Measurements from ENCODE around the gene FAM110D.

FAM110D gene

DNA sequence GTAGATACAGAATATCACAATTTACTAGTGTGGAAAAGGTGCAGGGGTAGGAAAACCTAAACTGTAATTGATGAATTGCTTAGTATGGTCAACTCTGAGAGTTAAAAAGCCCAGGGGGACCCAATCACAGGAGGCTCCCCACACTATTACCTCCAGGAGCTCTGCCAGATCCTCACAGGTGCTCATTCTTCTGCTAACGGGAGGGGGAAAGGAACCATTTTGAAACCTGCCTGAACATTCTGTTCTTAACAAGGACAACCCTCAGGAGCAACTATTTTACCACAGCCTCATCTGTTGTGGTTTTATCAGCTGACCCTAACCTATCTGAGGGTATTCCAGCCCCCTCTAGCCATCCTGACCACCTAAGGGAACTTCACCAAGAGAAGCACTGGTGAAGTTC lies 28.2 kb upstream of the FAM110D start:
- no peak for DNase-seq

GRCh38 chr1:26132128-26132833 lies 26.6 kb upstream of the FAM110D start:
- DNase-seq = no peak

DNA sequence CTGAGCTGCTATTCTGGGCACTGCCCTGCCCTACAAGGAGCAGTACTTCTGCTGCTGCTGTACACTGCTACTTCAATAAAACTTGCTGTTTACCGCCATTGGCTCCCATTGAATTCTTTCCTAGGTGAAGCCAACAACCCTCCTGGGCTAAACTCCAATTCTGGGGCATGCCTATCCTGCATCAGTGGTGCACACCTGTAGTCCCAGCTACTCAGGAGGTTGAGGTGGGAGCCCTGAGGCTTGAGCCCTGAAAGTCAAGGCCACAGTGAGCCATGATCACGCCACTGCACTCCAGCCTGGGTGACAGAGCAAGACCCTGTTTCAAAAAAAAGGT lies 26.1 kb upstream of the FAM110D start:
- no peak for DNase-seq

DNA sequence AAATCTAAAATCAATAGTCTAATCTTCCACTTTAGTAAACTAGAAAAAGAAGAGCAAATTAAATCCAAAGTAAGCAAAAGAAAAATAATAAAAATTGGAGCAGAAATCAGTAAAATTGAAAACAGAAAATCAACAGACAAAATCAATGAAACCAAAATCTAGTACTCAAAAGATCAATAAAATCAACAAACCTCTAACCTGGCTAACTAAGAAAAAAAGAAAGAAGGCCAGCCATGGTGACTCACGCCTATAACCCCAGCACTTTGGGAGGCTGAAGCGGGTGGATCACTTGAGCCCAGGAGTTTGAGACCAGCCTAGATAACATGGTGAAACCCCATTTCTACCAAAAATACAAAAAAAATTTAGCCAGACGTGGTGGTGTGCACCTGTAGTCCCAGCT lies 24.4 kb upstream of the FAM110D start:
- DNase-seq = no peak

DNA sequence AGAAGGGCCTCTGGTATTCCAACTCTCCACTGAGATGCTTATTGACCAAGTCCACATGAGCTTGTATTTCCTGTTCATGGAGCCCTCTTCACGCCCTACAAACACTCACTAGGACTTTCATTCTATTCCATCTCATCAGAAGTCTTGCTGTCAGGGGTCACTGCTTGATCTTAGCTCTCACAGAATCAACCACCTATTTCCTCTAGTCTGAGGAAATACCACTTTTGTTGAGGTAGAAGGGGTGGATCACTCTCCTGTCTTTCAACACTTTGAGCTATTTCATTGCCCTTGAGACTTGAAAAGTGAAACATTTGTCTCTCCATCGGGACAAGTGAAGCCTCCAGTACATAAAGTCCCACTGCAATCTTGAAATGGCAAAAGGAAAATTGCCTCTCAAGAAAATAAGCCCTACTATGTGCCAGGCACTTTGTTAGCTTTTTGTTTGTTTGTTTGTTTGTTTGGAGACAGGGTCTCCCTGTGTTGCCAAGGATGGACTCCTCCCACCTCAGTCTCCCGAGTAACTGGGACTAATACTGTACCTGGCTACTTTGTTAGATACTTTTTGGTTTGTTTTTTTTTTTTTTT lies 19.8 kb upstream of the FAM110D start:
- DNase-seq = no peak

- no peak for DNase-seq
These were observed 16.7 kb upstream of the FAM110D start for GRCh38 chr1:26142159-26142558.

DNA sequence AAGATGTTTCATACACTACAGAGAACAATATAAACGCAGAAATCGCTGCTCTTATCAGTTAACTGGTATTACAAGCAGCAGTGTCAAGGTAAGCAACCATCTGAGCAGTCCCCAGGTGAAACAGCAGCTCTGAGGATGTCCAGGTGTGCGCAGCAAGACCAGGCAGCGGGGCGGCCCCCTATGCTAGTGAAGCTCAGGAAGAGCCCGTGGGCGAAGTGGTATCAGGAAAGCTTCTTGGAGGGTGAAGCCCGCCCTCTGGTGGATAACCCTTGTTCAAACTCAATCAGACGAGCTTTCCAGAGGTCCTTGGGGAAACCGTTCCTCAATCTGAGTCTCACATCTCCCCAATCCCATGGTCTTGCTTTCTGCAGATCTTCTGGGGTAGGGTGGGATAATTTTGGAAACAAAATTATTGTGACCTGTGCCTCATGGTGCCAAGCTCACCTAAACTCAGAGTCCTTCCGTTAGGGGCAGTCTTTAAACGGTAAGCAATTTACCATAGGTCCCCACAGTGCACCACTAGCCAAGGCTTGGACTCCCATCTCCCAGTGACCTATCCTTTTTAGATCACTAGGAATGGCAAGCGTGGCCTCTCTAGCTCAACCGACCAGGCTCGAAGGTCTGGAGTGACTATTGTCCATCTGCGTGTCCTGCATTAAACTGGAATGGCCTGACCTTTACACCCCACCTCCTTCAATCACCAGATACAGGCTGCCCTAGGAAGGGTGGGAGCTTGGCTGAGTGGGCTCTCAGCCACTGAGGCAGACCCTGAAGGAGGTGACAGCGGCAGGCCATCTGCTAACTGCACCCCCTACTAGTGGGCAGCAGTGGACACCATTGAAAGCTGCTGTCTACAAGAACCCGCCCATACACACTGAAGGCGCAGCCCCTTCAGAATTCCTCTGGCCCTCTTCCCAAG lies 13.6 kb upstream of the FAM110D start:
- DNase-seq = peak; percentile 80

DNA sequence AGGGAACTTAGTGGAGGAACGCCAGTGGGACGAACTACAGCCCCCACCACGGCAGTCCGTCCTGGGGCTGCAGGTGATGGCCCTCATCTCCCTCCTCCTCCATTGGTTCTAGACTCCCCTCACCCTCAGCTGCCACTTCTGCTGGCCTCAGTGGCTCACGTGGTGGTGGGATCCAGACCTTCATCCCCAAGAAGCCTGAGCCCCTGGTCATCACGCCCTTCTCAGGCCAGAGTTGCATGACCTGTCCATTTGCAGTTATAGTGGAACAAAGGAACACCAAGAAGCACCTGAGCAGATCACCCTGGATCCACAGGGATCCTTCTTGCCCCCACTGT lies 13.0 kb upstream of the FAM110D start:
- DNase-seq = no peak

GRCh38 chr1:26148887-26149286 lies 10.0 kb upstream of the FAM110D start:
- DNase-seq = no peak

- DNase-seq = no peak
These were observed 4.8 kb upstream of the FAM110D start for GRCh38 chr1:26153966-26154532.

GRCh38 chr1:26154750-26155149 lies 4.1 kb upstream of the FAM110D start:
- DNase-seq = no peak

DNA sequence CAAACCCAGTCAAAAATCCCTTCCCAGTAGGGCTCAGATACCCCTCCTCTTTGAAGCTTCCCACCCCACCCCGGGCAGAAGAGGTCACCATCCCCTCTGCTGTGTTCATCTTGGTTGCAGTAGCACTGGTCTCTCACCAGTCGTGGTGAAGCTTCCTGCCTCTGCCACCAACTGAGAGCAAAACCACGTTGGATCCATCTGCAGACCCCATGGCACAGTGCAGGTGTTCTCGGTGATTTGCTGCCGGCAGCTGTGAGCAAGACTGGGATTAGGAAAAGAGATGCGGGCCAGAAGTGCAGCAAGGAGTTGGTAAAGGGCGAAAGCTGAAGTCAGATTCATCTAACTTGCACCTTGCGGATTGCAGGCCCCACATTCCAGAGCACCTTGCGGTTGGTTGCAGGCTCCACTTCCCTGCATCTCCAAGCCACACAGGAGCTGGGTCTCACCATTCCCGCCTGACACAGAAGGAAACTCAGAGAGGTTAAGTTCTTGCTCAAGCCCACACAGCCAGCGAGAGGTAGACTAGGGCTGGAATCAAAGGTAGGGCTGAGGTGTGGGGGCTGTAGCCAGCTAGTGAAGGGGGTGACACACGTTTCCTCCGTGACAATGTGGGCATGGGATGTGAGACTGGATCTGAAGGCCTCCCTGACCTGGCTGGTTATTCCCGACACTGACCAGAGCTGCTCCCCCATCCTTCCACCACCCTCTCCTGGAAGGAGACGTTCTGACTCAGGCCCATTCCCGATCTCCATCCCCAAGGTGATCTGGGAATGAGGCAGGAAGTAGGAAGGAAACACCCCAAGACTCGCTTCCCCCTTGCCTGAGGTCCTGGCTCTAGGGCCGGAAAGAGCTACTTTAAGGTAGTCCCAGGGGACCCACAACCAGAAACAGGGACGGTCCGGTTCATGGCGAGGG lies 3.3 kb upstream of the FAM110D start:
- DNase-seq = no peak

DNA sequence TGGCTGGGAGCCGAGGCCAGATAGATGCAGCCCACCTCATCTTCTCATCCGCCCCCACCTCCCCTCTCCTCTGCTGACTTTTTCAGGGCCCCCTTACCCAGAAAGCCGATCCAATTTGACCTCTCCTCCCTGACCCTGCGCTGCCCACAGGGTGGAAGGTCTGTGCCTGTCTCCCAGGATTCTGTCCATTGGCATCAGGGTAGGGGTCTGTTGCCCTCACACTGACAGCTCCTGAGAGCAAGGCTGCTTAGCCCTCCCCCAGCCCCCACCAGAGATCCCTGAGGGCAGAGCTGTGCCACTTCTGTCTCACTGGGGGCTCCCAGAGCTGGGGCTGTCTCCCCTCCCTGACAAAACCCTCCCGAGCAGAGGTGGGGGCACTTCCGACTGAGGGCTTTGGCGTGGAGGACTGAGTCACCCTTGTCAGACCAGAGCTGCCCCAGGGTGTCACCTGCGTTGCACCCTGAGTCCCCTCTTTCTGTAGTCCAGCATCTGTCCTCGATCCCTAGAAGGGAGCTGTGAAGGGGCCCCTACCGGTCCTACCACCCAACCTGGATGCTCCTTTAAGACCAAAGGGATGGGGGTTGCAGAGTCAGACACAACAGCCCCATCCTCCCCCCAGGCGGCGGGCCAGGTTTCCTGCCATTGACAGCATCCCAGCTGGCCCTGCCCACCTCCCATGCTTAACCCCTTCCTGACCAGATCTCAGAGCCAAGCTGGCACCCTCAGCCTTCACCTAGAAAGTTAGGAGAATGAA lies 2.4 kb upstream of the FAM110D start:
- DNase-seq = no peak

DNA sequence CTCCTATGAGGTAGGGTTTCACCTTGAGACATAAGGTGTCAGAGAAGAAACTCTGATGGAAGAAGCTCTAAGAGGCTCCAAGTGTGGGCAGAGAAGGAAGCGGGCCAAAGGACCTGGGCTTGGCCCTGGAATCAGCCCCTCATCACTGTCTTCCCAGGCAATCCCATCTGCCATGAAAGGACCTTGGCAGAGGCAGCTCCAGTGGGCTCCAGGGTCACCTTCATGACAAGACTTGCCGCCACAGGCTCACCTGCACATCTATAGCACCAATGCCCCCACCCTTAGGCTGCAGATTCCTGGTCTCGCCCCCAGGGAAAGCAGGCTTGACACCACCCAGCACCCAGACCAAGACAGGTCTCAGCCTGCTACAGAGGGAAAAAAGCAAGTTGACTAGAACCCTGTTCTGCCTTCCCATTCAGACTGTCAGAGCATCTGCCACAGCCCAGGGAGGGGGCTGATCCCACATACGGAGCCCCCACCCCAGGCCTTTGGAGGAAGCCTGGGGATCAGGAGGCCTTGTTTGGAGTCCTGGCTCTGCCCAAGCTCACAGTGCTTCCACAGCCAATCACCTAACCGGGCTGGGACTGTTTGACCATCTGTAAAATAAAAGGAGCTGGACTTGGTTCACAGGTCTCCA lies 490 bp upstream of the FAM110D start:
- DNase-seq = no peak

- no peak for DNase-seq
These were observed 812 bp downstream of the FAM110D start for GRCh38 chr1:26159743-26160039.

DNA sequence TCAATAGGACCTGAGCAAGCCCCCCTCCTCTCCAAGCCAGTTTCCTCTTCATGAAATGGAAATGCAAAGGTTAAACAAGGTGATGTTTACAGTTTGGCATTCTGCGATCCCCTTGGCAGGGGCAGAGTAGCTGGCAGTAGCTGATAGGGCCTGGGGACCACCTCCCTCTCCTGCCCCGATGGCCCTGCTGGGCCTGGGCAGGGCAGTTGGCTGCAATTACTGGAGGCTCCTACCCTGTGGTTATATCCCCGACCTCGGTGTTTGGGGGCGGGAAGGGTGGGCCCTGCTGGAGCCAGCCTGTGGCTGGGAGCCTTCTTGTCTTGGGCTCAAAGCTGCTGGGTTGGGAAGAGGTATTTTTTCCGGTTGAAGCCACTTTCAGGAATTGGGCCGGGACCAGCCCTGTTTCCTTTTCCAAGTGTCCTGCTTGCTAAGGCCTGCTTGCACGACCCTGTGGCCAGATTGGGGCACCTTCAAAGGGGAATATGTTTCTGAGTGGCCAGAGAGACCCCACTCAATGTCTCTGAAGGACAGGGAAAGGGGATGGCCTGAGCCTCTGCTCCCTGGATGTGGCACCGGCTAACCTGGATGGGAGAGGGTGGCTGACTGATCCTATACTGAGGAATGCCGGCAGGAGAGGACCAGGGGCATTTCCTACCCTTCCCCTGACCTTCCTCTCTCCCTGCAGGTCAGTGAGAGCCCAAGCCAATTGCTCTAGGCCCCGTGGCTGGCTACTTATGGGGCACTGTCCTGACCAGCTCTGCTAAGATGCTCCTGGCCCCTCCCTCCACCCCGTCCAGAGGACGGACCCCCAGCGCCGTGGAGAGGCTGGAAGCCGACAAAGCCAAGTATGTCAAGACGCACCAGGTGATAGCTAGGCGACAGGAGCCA lies 1.9 kb downstream of the FAM110D start:
- no peak for DNase-seq

DNA sequence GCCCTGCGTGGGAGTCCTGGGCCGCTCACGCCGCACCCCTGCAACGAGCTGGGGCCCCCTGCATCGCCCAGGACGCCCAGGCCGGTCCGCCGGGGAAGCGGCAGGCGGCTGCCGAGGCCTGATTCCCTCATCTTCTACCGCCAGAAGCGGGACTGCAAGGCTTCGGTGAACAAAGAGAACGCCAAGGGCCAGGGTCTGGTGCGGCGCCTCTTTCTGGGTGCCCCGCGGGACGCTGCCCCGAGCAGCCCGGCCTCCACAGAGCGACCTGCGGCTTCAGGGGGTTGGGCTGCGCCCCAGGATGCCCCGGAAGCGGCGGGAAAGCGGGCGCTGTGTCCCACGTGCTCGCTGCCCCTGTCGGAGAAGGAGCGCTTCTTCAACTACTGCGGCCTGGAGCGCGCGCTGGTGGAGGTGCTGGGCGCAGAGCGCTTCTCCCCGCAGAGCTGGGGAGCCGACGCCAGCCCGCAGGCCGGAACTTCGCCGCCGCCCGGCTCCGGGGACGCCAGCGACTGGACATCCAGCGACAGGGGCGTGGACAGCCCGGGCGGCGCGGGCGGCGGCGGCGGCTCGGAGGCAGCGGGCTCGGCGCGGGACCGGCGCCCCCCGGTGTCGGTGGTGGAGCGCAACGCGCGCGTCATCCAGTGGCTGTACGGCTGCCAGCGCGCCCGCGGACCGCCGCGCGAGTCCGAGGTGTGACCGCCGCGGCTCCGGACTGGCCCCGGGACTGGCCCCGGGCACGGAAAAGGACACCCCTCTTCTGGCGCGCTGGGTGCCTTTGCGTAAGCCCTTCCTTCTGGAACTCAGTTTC lies 2.7 kb downstream of the FAM110D start:
- peak; percentile 69 for DNase-seq

- DNase-seq = no peak
These were observed 3.4 kb downstream of the FAM110D start for GRCh38 chr1:26162220-26162709.

DNA sequence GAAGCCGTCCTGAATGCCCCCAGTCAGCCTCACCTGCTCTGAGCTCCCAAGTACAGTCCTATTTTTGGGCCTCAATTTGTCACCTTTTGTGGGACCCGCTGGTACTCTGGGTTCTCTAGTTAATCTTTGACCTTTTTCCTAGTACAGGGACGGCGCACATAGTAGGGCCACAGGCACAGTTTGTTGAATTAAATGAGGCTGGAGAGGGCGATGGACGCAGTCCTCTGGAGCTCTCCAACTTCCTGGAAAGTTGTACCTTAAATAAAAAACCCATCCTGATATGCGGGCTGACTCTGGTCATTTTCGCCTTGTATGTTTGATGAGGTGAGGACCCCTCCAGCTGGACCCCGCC lies 4.8 kb downstream of the FAM110D start:
- no peak for DNase-seq

Measured in femur (tissue), 1 donor.